Tibial nerve (tissue), 4 donors: ENCODE measurements around the gene SHLD1. TPM values are rescaled to one million over a fixed set of nuclear protein-coding genes. Genes with fewer than 3 reads are reported as not detected.

Experiments used
- DNase-seq, 2 donors: peaks; one replicate each; pipeline ENCODE4 v3.0.0-alpha.2; 2019; ENCODE audit warnings: low spot score in 2 of 2
- H3K27ac ChIP-seq, 4 donors: fragments of 200-600 bp; sonication (generic) in 3 of 4; one replicate each; pipeline ENCODE4 v1.5.1; 2017 to 2019; ENCODE audit warnings: mild to moderate bottlenecking in 1 of 4
- H3K27me3 ChIP-seq, 2 donors: fragments of 200-600 bp; sonication (generic) in 1 of 2; one replicate each; pipeline versions ENCODE4 v1.5.1 to v1.6.0; 2017 to 2019
- H3K36me3 ChIP-seq, 3 donors: fragments of 200-600 bp; sonication (generic); one replicate each; pipeline ENCODE4 v1.5.1; 2018 to 2019
- H3K4me1 ChIP-seq, 4 donors: fragments of 200-600 bp; sonication (generic) in 3 of 4; one replicate each; pipeline ENCODE4 v1.5.1; 2017 to 2019
- H3K4me3 ChIP-seq, 4 donors: fragments of 200-600 bp; sonication (generic) in 3 of 4; one replicate each; pipeline ENCODE4 v1.5.1; 2017 to 2019; ENCODE audit warnings: mild to moderate bottlenecking in 1 of 4, moderate library complexity in 1 of 4
- H3K9me3 ChIP-seq, 4 donors: fragments of 200-600 bp; sonication (generic) in 3 of 4; one replicate each; pipeline ENCODE4 v1.5.1; 2017 to 2019
- CTCF ChIP-seq, 5 experiments: fragments of 200-600 bp in 3 of 5; fragments of 450-650 bp in 2 of 5; sonication (generic) in 3 of 5; IDR thresholded peaks; one replicate each; pipeline ENCODE4 v1.5.1; 2016 to 2019; ENCODE audit warnings: antibody characterized with exemption in 5 of 5, mild to moderate bottlenecking in 3 of 5, moderate library complexity in 2 of 5
- EP300 ChIP-seq, 2 donors: sonication (generic); formaldehyde crosslinking; IDR thresholded peaks; one replicate each; pipeline ENCODE4 v1.6.1; 2017; ENCODE audit warnings: antibody characterized with exemption in 2 of 2, mild to moderate bottlenecking in 1 of 2
- POLR2A ChIP-seq, 2 donors: fragments of 450-650 bp; IDR thresholded peaks; one replicate each; pipeline ENCODE4 v1.6.1; 2017; ENCODE audit warnings: antibody characterized with exemption in 2 of 2, mild to moderate bottlenecking in 2 of 2, moderate library complexity in 2 of 2
- WGBS, 2 donors: methylation state at CpG; one replicate each; pipeline ENCODE4 v1.1.5; 2018; 5-methylcytosine and 5-hydroxymethylcytosine counted together
- total RNA-seq, 4 donors: library from RNA; depleted of rRNA; stranded (reverse); fragments of >200 nt; gene quantifications; one replicate each; pipeline ENCODE4 v1.1.0, GENCODE V29; 2016

The SHLD1 gene
- total RNA-seq, 4 donors from 2014 or later, result 2.9 to 5.9 (median 4.0) TPM

GRCh38 chr20:5835321-5835821 lies 85.2 kb downstream of the SHLD1 start:
- no peak overlapping the region for H3K4me3 ChIP-seq
- TF ChIP-seq EP300 (IDR thresholded peaks at IDR 0.05), result no peak
- no peak for TF ChIP-seq POLR2A (IDR thresholded peaks at IDR 0.05)
- no peak for TF ChIP-seq CTCF (IDR thresholded peaks at IDR 0.05)
- H3K4me1 ChIP-seq, result peaks cover 0 to 20% (median 16%) of the 10 kb centered on the region in 4 donors
- peak overlapping the region in 2 of 4 donors; percentile 34 to 49 for H3K27ac ChIP-seq
- no peaks in the 10 kb centered on the region for H3K27me3 ChIP-seq
- WGBS, 2 donors, result 32 to 43% methylated on average over 2 of the region's 2 CpGs
- no peaks in the 10 kb centered on the region for H3K9me3 ChIP-seq
- DNase-seq, result no peak
- no peaks in the 10 kb centered on the region for H3K36me3 ChIP-seq

DNA sequence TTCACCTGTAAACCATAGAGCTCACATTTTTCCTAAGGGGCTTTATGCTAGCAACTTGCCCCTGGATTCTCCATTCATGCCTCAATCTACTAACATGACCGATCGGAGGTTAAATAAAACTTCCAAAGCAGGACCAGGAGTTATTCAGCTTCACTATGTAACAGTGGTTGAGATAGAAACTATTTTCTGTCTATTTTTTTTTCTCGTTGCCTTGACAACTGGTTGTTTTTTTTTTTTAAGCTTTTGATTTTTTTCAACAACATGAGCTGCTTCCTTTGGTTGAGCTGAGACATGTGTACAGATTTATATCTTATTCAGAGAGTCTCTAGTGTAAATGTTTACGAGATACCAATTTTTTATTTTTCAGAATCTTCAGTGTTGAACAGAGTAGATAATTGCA lies 85.7 kb downstream of the SHLD1 start:
- peak overlapping the region in 2 of 4 donors; percentile 34 to 49 for H3K27ac ChIP-seq
- H3K9me3 ChIP-seq, result no peaks in the 10 kb centered on the region
- H3K27me3 ChIP-seq, result no peaks in the 10 kb centered on the region
- no peak overlapping the region for H3K4me3 ChIP-seq
- DNase-seq, result no peak
- H3K36me3 ChIP-seq, result no peaks in the 10 kb centered on the region
- 32 to 34% methylated on average over 4 of the region's 4 CpGs for WGBS, 2 donors
- no peak for TF ChIP-seq EP300 (IDR thresholded peaks at IDR 0.05)
- TF ChIP-seq CTCF (IDR thresholded peaks at IDR 0.05), result no peak
- no peak for TF ChIP-seq POLR2A (IDR thresholded peaks at IDR 0.05)
- peaks cover 0 to 20% (median 16%) of the 10 kb centered on the region in 4 donors for H3K4me1 ChIP-seq

- DNase-seq, result no peak
- Histone ChIP-seq H3K9me3 (no peaks in the 10 kb centered on the region), H3K4me3 (no peak overlapping the region), H3K27ac (no peak overlapping the region), H3K36me3 (no peaks in the 10 kb centered on the region), H3K4me1 (peaks cover 0 to 20% (median 16%) of the 10 kb centered on the region in 4 donors), H3K27me3 (no peaks in the 10 kb centered on the region)
- 72 to 78% methylated on average over 4 of the region's 4 CpGs for WGBS, 2 donors
- TF ChIP-seq POLR2A (IDR thresholded peaks at IDR 0.05), result no peak
Measured at GRCh38 chr20:5836569-5836968, 86.4 kb downstream of the SHLD1 start.

- Histone ChIP-seq H3K4me3 (no peak overlapping the region), H3K27me3 (no peaks in the 10 kb centered on the region), H3K27ac (no peak overlapping the region), H3K4me1 (peaks cover 0 to 13% (median 9%) of the 10 kb centered on the region in 4 donors), H3K36me3 (no peaks in the 10 kb centered on the region), H3K9me3 (no peaks in the 10 kb centered on the region)
- WGBS, 2 donors, result 83 to 90% methylated on average over 5 of the region's 5 CpGs
- TF ChIP-seq CTCF (IDR thresholded peaks at IDR 0.05) (no peak), POLR2A (IDR thresholded peaks at IDR 0.05) (no peak), EP300 (IDR thresholded peaks at IDR 0.05) (no peak)
- DNase-seq, result no peak
Measured at GRCh38 chr20:5840411-5841002, 90.3 kb downstream of the SHLD1 start.

DNA sequence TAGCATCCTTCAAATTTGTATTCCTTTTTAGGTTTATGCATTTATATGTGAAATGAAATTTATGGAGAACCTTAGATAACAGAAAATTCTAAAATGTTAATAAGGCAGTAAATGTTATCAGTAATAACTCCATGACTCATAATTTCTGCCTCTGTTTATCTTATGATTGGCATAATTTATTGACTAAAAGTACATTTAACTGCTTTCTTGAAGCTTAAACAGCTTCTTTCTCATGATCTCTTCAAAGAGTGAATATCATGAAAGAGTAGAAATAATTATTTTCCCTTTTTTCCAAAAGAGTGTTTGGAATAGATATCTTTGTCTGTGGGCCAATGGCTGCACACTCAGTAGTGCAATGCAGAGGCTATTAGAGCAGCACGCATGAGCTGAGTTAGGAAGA lies 91.3 kb downstream of the SHLD1 start:
- TF ChIP-seq EP300 (IDR thresholded peaks at IDR 0.05), result no peak
- no peak for TF ChIP-seq CTCF (IDR thresholded peaks at IDR 0.05)
- TF ChIP-seq POLR2A (IDR thresholded peaks at IDR 0.05), result no peak
- Histone ChIP-seq H3K4me1 (peaks cover 0 to 10% (median under 1%) of the 10 kb centered on the region in 4 donors), H3K36me3 (no peaks in the 10 kb centered on the region), H3K9me3 (no peaks in the 10 kb centered on the region), H3K4me3 (no peak overlapping the region), H3K27me3 (no peaks in the 10 kb centered on the region), H3K27ac (no peak overlapping the region)
- no peak for DNase-seq
- WGBS, 2 donors, result 79 to 81% methylated on average over 1 of the region's 1 CpG
